ENCODE measurements around the gene NCBP3.

- TF ChIP-seq CTCF (IDR thresholded peaks at IDR 0.05) (no peak), POLR2A (IDR thresholded peaks at IDR 0.05) (no peak)
Observed at GRCh38 chr17:3864534-3864933, 18.5 kb upstream of the NCBP3 start.

Measured in ovary (tissue), 3 donors.